GM10847 (cell line): ENCODE measurements around the gene ROBO1.

Source experiments
- POLR2A ChIP-seq: IDR thresholded peaks from 2 replicates; pipeline ENCODE4 v1.6.1; 2011; ENCODE audit not compliant: insufficient read length; ENCODE audit errors: extremely low read depth

Gene ROBO1

GRCh38 chr3:79767905-79768267, at the start of gene ROBO1:
Gene ROBO1 (minus strand): TSS chr3:79767998.
- no peak for TF ChIP-seq POLR2A

GRCh38 chr3:79817224-79817623, 49.4 kb upstream of the ROBO1 start:
- no peak for TF ChIP-seq POLR2A

GRCh38 chr3:79815478-79815877, 47.7 kb upstream of the ROBO1 start:
- TF ChIP-seq POLR2A, result no peak

- no peak for TF ChIP-seq POLR2A
Observed at GRCh38 chr3:79810581-79810980, 42.8 kb upstream of the ROBO1 start.

- TF ChIP-seq POLR2A, result no peak
Observed at GRCh38 chr3:79810092-79810491, 42.3 kb upstream of the ROBO1 start.

- no peak for TF ChIP-seq POLR2A
Observed at GRCh38 chr3:79809106-79809505, 41.3 kb upstream of the ROBO1 start.

- no peak for TF ChIP-seq POLR2A
Observed at GRCh38 chr3:79808515-79808914, 40.7 kb upstream of the ROBO1 start.

GRCh38 chr3:79773291-79773690, 5.5 kb upstream of the ROBO1 start:
- TF ChIP-seq POLR2A, result no peak

GRCh38 chr3:79769229-79769628, 1.4 kb upstream of the ROBO1 start:
- no peak for TF ChIP-seq POLR2A

- TF ChIP-seq POLR2A, result no peak
Observed at GRCh38 chr3:79767194-79767904, 449 bp downstream of the ROBO1 start.

GRCh38 chr3:79766496-79767193, 1.2 kb downstream of the ROBO1 start:
- no peak for TF ChIP-seq POLR2A

GRCh38 chr3:79765911-79766310, 1.9 kb downstream of the ROBO1 start:
- TF ChIP-seq POLR2A, result no peak

GRCh38 chr3:79761441-79761840, 6.4 kb downstream of the ROBO1 start:
- TF ChIP-seq POLR2A, result no peak

- TF ChIP-seq POLR2A, result no peak
Observed at GRCh38 chr3:79751703-79752102, 16.1 kb downstream of the ROBO1 start.

GRCh38 chr3:79737530-79737929, 30.3 kb downstream of the ROBO1 start:
- TF ChIP-seq POLR2A, result no peak

GRCh38 chr3:79729096-79729495, 38.7 kb downstream of the ROBO1 start:
- no peak for TF ChIP-seq POLR2A

- TF ChIP-seq POLR2A, result no peak
Observed at GRCh38 chr3:79726786-79727185, 41.0 kb downstream of the ROBO1 start.

- no peak for TF ChIP-seq POLR2A
Observed at GRCh38 chr3:79724206-79724605, 43.6 kb downstream of the ROBO1 start.

GRCh38 chr3:79690072-79690471, 77.7 kb downstream of the ROBO1 start:
- no peak for TF ChIP-seq POLR2A
